CD14-positive monocyte (primary cell): ENCODE results near the gene TMEM184B. TPM values are rescaled to one million over a fixed set of nuclear protein-coding genes. Genes with fewer than 3 reads are reported as not detected.

ENCODE experiments used
- DNase-seq, 3 donors: peaks; one replicate each; pipeline ENCODE4 v3.0.0-alpha.2; 2011 to 2022
- H2AFZ ChIP-seq: 2 replicates; pipeline ENCODE4 v1.6.0; 2012; ENCODE audit warnings: mild to moderate bottlenecking, low read depth, low read length, inconsistent platforms; ENCODE audit not compliant: insufficient read depth, poor library complexity, severe bottlenecking
- H3K27ac ChIP-seq, 2 donors: 1 replicate in 1 of 2; 2 replicates in 1 of 2; pipeline ENCODE4 v1.5.1; 2012 to 2013; ENCODE audit warnings: low read length in 2 of 2, control low read depth in 1 of 2, inconsistent platforms in 1 of 2, low read depth in 1 of 2, mild to moderate bottlenecking in 1 of 2
- H3K27me3 ChIP-seq, 2 donors: one replicate each; pipeline versions ENCODE4 v1.6.0 to v1.6.1; 2011 to 2013; ENCODE audit warnings: low read length in 2 of 2; ENCODE audit not compliant: control insufficient read depth in 2 of 2, insufficient read depth in 2 of 2
- H3K36me3 ChIP-seq, 2 donors: replicated peaks in 1 of 2; 1 replicate in 1 of 2; 2 replicates in 1 of 2; pipeline versions ENCODE4 v1.5.1 to v1.6.1; 2012 to 2013; ENCODE audit warnings: low read length in 2 of 2, control low read depth in 1 of 2, inconsistent platforms in 1 of 2, mild to moderate bottlenecking in 1 of 2; ENCODE audit not compliant: insufficient read depth in 2 of 2, control insufficient read depth in 1 of 2
- H3K4me1 ChIP-seq, 2 donors: 1 replicate in 1 of 2; 2 replicates in 1 of 2; pipeline versions ENCODE4 v1.5.1 to v1.6.1; 2012 to 2013; ENCODE audit warnings: low read length in 2 of 2, control low read depth in 1 of 2, inconsistent platforms in 1 of 2, mild to moderate bottlenecking in 1 of 2, moderate library complexity in 1 of 2; ENCODE audit not compliant: insufficient read depth in 2 of 2, control insufficient read depth in 1 of 2
- H3K4me2 ChIP-seq: replicated peaks from 2 replicates; pipeline ENCODE3; 2012; ENCODE audit warnings: low read length, moderate library complexity, mild to moderate bottlenecking; ENCODE audit not compliant: poor library complexity, severe bottlenecking; ENCODE audit errors: extremely low read depth
- H3K4me3 ChIP-seq, 3 experiments: fragments of 200-600 bp in 1 of 3; sonication (generic) in 1 of 3; replicated peaks in 1 of 3; 1 replicate in 2 of 3; 2 replicates in 1 of 3; pipeline ENCODE4 v1.5.1; 2011 to 2013; ENCODE audit warnings: low read length in 3 of 3, mild to moderate bottlenecking in 3 of 3, control low read depth in 2 of 3, low read depth in 2 of 3, inconsistent platforms in 1 of 3, moderate library complexity in 1 of 3
- H3K79me2 ChIP-seq: 2 replicates; pipeline ENCODE4 v1.6.0; 2012; ENCODE audit warnings: mild to moderate bottlenecking, control low read depth, inconsistent platforms, low read length, moderate library complexity; ENCODE audit not compliant: insufficient read depth
- H3K9ac ChIP-seq: 2 replicates; pipeline ENCODE4 v1.6.0; 2017; ENCODE audit warnings: low read length, mild to moderate bottlenecking; ENCODE audit not compliant: insufficient read depth, poor library complexity, severe bottlenecking
- H3K9me3 ChIP-seq, 2 donors: replicated peaks in 1 of 2; 1 replicate in 1 of 2; 2 replicates in 1 of 2; pipeline versions ENCODE4 v1.5.1 to v1.6.1; 2012 to 2013; ENCODE audit warnings: low read length in 2 of 2, control low read depth in 1 of 2; ENCODE audit not compliant: control insufficient read depth in 1 of 2, insufficient read depth in 1 of 2
- H4K20me1 ChIP-seq: 2 replicates; pipeline ENCODE4 v1.6.0; 2012; ENCODE audit warnings: mild to moderate bottlenecking, low read length, control low read depth, moderate library complexity; ENCODE audit not compliant: insufficient read depth
- H3K27ac Mint-ChIP-seq, 7 donors: one replicate each; pipeline ENCODE4 v1.8.0; 2020; ENCODE audit warnings: mild to moderate bottlenecking in 7 of 7, mixed read lengths in 7 of 7, moderate library complexity in 6 of 7, inconsistent platforms in 2 of 7
- H3K27me3 Mint-ChIP-seq, 3 donors: one replicate each; pipeline ENCODE4 v1.8.0; 2021 to 2022; ENCODE audit warnings: low read depth in 3 of 3, mild to moderate bottlenecking in 3 of 3, mixed read lengths in 3 of 3, moderate library complexity in 3 of 3, inconsistent platforms in 1 of 3
- H3K36me3 Mint-ChIP-seq, 2 donors: one replicate each; pipeline ENCODE4 v1.8.0; 2020; ENCODE audit warnings: mixed read lengths in 2 of 2, inconsistent platforms in 1 of 2, mild to moderate bottlenecking in 1 of 2
- H3K4me1 Mint-ChIP-seq: one replicate; pipeline ENCODE4 v1.8.0; 2020; ENCODE audit warnings: mild to moderate bottlenecking, mixed read lengths
- H3K4me3 Mint-ChIP-seq, 2 donors: one replicate each; pipeline ENCODE4 v1.8.0; 2020; ENCODE audit warnings: mild to moderate bottlenecking in 2 of 2, mixed read lengths in 2 of 2, moderate library complexity in 1 of 2
- H3K9me3 Mint-ChIP-seq, 7 donors: one replicate each; pipeline ENCODE4 v1.8.0; 2020 to 2022; ENCODE audit warnings: mixed read lengths in 7 of 7, mild to moderate bottlenecking in 6 of 7, moderate library complexity in 6 of 7, inconsistent platforms in 2 of 7
- WGBS: methylation state at CpG from one replicate; pipeline ENCODE4 v1.1.5; 2013; ENCODE audit warnings: missing lambda C conversion rate; ENCODE audit not compliant: insufficient coverage; 5-methylcytosine and 5-hydroxymethylcytosine counted together
- intact Hi-C, 2 donors: fragments of 100-400 bp; cut with micrococcal nuclease; formaldehyde crosslinking; loops; one replicate each; pipeline versions ENCODE4 v1.15.0 to v1.15.1; 2023
- polyA plus RNA-seq, 3 donors: library from polyadenylated mRNA; depleted of rRNA in 1 of 3; unstranded in 2 of 3; stranded (reverse) in 1 of 3; fragments of 300-500 nt in 2 of 3; fragments of >200 nt in 1 of 3; fragmentation: Illumina TruSeq in 2 of 3; gene quantifications; 1 replicate in 2 of 3; 2 replicates in 1 of 3; pipeline ENCODE4 v1.2.3, GENCODE V29; 2012 to 2021
- TF ChIP-seq, protein P1 (sequence below): fragments of 200-600 bp; IDR thresholded peaks from one replicate; pipeline ENCODE4 v1.8.0; 2022; ENCODE audit warnings: antibody characterized with exemption, mild to moderate bottlenecking

Gene TMEM184B
- polyA plus RNA-seq, 3 donors: 7.4 to 17.7 (median 10.6) TPM

DNA sequence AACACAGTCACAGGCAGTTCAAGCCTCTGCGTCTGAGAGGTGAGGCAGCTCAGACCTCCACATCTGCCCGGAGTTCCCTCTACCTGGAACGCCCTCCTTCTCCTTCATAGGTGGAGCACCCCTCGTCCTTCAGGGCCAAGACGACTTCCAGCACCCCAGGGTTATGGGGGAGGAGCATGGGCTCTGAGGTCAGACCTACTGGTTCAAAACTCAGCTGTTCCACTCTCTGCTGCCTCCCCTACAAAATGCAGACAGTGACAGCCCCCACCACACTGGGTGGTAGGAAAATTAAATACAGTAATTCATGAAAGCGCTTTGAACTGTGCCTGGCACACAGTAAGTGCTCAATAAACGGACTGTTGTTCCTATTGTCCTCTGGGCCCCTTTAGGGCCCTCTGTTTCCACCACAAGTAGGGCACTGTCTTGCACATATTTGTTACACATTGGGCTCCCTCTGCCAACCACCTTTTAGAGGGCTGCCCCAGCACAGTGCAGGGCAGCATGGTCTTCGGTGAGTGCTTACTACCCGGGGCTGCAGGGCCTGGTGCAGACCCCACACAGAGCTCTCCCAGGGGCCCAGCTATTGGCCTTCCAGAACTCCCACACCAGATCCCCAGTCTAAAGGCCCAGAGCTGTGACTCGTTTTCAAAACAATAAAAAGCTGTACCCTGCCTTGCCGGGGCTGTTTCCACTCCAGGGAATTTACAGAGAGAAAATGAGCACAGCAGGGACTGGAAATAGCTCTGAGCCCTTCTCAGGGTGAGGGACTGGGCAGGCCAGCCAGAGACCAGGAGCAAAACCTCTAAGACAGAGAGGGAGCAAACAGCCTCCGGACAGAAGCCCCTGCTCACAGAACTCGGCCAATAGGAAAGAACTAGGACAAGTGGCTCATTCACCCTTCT is 2.5 kb downstream of the TMEM184B start:
- H3K79me2 ChIP-seq: peaks cover 53% of the 10 kb centered on the region
- no peak for DNase-seq
- H4K20me1 ChIP-seq: peaks cover 16% of the 10 kb centered on the region
- no peak overlapping the region for H3K27ac ChIP-seq
- peaks cover 0 to 8% of the 10 kb centered on the region in 2 donors for H3K36me3 Mint-ChIP-seq
- H3K36me3 ChIP-seq: no peaks in the 10 kb centered on the region
- TF ChIP-seq, protein P1, sequence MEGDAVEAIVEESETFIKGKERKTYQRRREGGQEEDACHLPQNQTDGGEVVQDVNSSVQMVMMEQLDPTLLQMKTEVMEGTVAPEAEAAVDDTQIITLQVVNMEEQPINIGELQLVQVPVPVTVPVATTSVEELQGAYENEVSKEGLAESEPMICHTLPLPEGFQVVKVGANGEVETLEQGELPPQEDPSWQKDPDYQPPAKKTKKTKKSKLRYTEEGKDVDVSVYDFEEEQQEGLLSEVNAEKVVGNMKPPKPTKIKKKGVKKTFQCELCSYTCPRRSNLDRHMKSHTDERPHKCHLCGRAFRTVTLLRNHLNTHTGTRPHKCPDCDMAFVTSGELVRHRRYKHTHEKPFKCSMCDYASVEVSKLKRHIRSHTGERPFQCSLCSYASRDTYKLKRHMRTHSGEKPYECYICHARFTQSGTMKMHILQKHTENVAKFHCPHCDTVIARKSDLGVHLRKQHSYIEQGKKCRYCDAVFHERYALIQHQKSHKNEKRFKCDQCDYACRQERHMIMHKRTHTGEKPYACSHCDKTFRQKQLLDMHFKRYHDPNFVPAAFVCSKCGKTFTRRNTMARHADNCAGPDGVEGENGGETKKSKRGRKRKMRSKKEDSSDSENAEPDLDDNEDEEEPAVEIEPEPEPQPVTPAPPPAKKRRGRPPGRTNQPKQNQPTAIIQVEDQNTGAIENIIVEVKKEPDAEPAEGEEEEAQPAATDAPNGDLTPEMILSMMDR: no peak
- H3K4me2 ChIP-seq: no peak overlapping the region
- peaks cover 49% of the 10 kb centered on the region for H3K4me1 Mint-ChIP-seq
- no peak overlapping the region for H3K4me3 Mint-ChIP-seq
- H3K9ac ChIP-seq: no peak overlapping the region
- no peak overlapping the region for H2AFZ ChIP-seq
- intact Hi-C loops: no loop called here
- H3K4me1 ChIP-seq: peaks cover 36 to 44% of the 10 kb centered on the region in 2 donors
- no peaks in the 10 kb centered on the region for H3K9me3 Mint-ChIP-seq
- peaks cover 5 to 10% (median 6%) of the 10 kb centered on the region in 3 donors for H3K27me3 Mint-ChIP-seq
- no peak overlapping the region for H3K4me3 ChIP-seq
- no peaks in the 10 kb centered on the region for H3K9me3 ChIP-seq
- WGBS: 92% methylated on average over 5 of the region's 13 CpGs
- peak overlapping the region in 4 of 7 donors; percentile 10 to 80 (median 57) for H3K27ac Mint-ChIP-seq
- H3K27me3 ChIP-seq: no peaks in the 10 kb centered on the region

DNA sequence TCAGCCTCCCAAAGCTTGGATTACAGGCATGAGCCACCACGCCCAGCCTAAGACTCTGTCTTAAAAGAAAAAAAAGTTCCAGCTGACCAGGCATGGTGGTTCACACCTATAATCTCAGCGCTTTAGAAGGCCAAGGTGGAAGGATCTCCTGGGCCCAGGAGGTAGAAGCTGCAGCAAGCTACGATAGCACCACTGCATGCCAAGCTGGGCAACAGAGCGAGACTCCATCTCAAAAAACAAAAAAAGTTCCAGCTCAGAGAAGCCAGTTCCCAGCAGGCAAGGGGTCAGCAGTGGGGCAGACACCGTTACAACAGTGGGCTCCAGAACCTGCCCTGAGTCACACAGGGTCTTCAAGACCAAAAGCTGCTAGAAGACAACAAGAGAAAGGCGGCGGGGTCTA is 3.3 kb downstream of the TMEM184B start:
- Mint-ChIP-seq H3K36me3 (peaks cover 0 to 14% of the 10 kb centered on the region in 2 donors), H3K4me1 (peaks cover 53% of the 10 kb centered on the region), H3K9me3 (no peaks in the 10 kb centered on the region), H3K27me3 (peaks cover 2 to 6% (median 3%) of the 10 kb centered on the region in 3 donors), H3K4me3 (no peak overlapping the region), H3K27ac (peak overlapping the region in 2 of 7 donors; percentile 57 to 72)
- Histone ChIP-seq H3K9me3 (no peaks in the 10 kb centered on the region), H2AFZ (no peak overlapping the region), H3K27me3 (no peaks in the 10 kb centered on the region), H3K27ac (no peak overlapping the region), H3K4me1 (peaks cover 36 to 44% of the 10 kb centered on the region in 2 donors), H3K9ac (no peak overlapping the region), H3K36me3 (no peaks in the 10 kb centered on the region), H4K20me1 (peaks cover 20% of the 10 kb centered on the region), H3K79me2 (peaks cover 58% of the 10 kb centered on the region), H3K4me3 (no peak overlapping the region), H3K4me2 (no peak overlapping the region)
- 100% methylated on average over 5 of the region's 7 CpGs for WGBS
- DNase-seq: no peak
- TF ChIP-seq, protein P1: no peak
- intact Hi-C loops: no loop called here
